HG03520 (cell line): ENCODE data around the gene THRB.

Source experiments
- ATAC-seq: cut with Tn5 transposase; IDR thresholded peaks from one replicate; pipeline ENCODE4 v1.9.1; 2021; ENCODE audit warnings: mild to moderate bottlenecking, moderate library complexity; ENCODE audit not compliant: unreplicated experiment

The THRB gene

GRCh38 chr3:24513463-24513862, 18.8 kb upstream of the THRB start:
- ATAC-seq: no peak

- no peak for ATAC-seq
Observed at GRCh38 chr3:24512564-24513197, 18.0 kb upstream of the THRB start.

GRCh38 chr3:24510030-24510648, 15.5 kb upstream of the THRB start:
- ATAC-seq: no peak

- ATAC-seq: no peak
Observed at GRCh38 chr3:24508423-24508839, 13.8 kb upstream of the THRB start.

- no peak for ATAC-seq
Observed at GRCh38 chr3:24507776-24508422, 13.2 kb upstream of the THRB start.

GRCh38 chr3:24506966-24507775, 12.5 kb upstream of the THRB start:
- ATAC-seq: no peak

DNA sequence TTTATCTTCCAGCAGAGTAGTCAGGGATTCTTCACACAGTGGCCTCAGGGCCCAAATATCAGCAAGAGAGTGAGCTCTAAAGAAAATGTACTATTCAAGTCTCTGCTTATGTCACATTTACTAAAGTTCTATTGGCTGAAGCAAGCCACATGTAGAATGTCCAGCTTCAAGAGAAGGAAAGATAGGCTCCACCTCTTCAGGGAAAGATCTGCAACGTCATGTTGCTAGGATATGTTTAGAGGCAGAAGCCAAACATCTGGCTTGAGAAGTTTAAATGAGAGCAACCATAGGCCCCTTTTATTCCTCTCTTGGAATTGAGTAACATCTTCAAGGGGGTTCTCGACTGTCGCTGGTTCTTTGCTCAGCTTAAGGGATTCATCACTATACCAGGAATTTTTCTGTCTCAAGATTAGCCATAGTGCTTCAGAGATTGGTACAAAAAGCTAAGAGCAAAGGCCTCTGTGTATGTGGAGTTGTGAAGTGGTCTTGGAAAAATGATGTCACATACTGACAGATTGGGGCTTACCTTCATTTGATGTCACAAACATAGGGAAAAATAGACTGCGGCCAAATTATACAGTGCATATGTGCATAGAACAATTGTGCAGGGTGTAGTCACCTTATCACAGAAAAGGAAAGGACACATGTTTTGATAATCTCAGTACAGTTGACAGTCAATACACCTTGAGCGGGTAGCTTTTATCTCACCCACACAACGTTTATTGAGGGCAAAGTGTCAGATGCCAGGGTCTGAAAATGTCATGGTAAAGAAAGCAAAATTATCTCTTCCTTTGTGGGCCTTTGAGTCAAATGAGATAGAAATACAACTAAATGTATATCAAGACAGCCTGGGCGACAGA, 11.3 kb upstream of the THRB start:
- ATAC-seq: no peak

- ATAC-seq: no peak
Observed at GRCh38 chr3:24504772-24505171, 10.1 kb upstream of the THRB start.

GRCh38 chr3:24503616-24504113, 9.0 kb upstream of the THRB start:
- ATAC-seq: peak; percentile 88

DNA sequence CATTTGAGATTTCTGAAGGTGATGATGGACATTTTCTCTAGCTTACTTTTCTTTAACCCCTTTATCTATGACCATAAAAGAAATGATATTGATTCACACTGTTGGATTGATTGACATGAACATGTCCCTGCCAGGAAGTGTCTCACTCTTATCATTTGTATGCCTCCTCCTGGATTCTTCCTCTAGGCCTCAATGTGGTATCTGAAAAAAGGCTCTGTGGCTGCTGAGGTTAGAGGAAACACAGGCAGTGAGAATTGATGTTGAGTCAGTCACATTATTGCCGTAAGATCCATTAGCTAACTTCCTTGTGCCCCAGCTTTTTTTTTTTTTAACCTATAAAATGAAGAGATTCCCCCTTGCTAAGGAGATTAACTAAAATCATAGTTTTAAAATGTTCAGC, 8.0 kb upstream of the THRB start:
- no peak for ATAC-seq

GRCh38 chr3:24500806-24501205, 6.2 kb upstream of the THRB start:
- no peak for ATAC-seq

DNA sequence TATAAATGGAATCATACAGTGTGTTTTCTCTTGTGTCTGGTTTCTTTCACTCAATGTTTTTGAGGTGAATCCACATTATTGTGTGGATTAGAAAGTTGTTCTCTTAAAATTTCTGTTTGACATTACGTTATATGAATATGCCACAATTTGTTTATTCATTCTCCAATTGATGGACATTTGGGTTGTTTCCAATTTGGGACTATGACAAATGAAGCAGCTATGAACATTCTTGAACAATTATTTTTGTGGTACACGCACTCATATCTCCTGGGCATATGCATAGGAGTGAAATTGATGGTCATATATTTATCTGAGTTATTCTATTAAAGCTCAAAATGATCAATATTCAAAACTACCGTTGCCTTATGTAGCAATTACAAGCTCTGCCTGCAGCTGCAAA, 5.3 kb upstream of the THRB start:
- ATAC-seq: no peak

- no peak for ATAC-seq
Observed at GRCh38 chr3:24498796-24499195, 4.1 kb upstream of the THRB start.

DNA sequence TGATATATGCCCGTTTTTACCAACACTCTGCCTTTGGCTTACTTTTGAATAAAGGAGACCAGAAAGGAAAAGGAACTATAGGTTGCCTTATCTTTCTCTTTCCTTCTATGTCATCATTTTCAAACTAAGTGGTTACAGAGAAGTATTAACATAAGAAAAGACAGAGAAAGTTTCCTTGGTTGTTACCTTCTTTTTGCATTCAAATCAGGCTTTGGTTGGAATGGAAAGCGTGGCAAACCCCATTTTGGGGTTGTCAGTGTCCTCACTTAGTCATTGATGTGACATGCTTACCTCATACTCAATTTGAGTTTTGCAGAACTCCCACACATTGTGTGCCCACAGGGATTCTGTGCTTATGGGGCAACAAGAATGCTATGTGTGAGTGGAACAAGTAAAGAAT, 3.7 kb upstream of the THRB start:
- ATAC-seq: no peak

- ATAC-seq: no peak
Observed at GRCh38 chr3:24497942-24498341, 3.3 kb upstream of the THRB start.

- no peak for ATAC-seq
Observed at GRCh38 chr3:24496529-24497482, 2.2 kb upstream of the THRB start.

DNA sequence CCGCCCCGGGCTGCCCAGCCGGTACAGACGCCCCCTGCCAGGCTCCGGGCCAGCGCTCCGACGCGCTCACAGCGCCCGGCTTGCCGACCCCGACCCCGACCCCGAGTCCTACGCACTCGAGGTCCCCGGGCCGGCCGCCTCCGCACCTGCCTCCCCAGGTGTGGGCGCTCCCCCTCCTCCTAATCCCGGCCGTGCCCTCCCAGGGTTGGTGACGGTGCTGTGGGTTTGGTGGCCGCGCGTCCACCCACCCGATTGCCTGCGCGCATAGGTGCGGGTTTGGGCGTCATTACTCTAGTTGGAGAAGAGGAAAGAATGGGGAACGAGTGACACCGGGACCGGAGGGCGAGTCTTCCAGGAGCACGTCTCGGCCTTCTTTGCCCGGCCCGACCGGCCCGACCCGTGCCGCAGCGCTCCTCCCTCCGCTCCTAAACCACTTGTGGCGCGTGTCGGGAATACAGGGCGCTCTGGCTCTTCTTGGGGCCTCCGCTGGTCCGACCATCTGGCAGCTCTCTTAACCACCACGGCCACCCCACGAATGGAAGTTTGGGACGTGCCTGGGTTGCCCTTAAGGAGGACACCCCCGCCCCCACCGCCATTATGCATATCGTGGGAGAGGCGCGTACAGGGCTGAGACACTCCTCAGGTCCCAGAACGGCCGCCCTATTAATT, 810 bp upstream of the THRB start:
- ATAC-seq: no peak

DNA sequence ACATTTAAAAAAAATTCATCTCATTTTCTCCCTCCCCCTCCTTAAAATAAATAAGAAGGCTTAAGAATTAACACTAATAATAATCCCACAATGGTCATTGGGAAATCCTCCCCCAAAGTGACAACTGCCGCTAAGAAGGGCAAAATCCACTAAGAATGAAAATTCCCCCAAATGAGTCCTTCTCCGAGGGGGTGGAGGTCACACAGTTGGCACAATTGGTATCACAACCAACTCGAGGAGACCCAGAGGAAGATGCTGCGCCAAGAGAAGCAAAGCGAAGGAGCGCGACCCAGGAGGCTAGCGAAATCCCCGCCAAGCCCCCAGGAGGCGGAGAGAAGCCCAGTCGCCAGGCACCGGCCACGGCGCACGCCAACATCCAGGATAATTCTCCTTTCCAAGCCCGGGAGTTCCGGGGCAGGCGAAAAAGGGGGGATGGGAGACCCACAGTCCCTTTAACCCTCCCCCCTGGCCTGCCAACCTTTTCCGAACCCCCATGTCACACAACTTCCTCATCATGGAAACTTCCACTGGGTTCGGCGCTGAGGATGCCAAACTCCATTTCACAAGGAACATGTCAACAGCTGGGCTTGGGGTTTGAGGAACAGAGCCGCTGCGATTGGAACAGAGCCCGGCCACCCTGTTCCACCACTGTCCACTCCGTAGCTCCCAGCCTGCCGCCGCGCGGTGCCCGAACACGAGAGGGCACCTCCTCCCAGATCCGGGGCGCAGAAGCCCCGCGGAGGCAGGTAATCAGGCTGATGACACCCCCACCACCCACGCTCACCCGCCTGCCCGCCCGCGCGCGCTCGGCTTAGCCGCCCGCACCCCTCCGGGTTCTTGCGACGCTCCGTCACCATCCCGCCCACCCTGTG, 668 bp downstream of the THRB start:
- no peak for ATAC-seq
